GM10847 (cell line): ENCODE measurements around the gene GRIN2D.

Experiments used
- POLR2A ChIP-seq: IDR thresholded peaks from 2 replicates; pipeline ENCODE4 v1.6.1; 2011; ENCODE audit not compliant: insufficient read length; ENCODE audit errors: extremely low read depth

GRIN2D gene

GRCh38 chr19:48391100-48392005, 2.1 kb upstream of the GRIN2D start, which contains the start of gene KDELR1:
Gene KDELR1 (minus strand): TSS chr19:48391551. CDS start chr19:48391358, 193 bp downstream.
- TF ChIP-seq POLR2A = peak; percentile 41

GRCh38 chr19:48392860-48393558, 459 bp upstream of the GRIN2D start:
- TF ChIP-seq POLR2A = no peak

- no peak for TF ChIP-seq POLR2A
Observed at GRCh38 chr19:48394331-48395169, 1.1 kb downstream of the GRIN2D start.

- TF ChIP-seq POLR2A = no peak
Observed at GRCh38 chr19:48395170-48395455, 1.6 kb downstream of the GRIN2D start.

GRCh38 chr19:48395499-48395898, 2.0 kb downstream of the GRIN2D start:
- no peak for TF ChIP-seq POLR2A

- no peak for TF ChIP-seq POLR2A
Observed at GRCh38 chr19:48396016-48396823, 2.8 kb downstream of the GRIN2D start.

GRCh38 chr19:48396824-48397176, 3.3 kb downstream of the GRIN2D start:
- no peak for TF ChIP-seq POLR2A

GRCh38 chr19:48397263-48398101, 4.0 kb downstream of the GRIN2D start:
- TF ChIP-seq POLR2A = no peak

- no peak for TF ChIP-seq POLR2A
Observed at GRCh38 chr19:48398102-48398374, 4.6 kb downstream of the GRIN2D start.

GRCh38 chr19:48398375-48399235, 5.1 kb downstream of the GRIN2D start:
- peak; percentile 43 for TF ChIP-seq POLR2A

- TF ChIP-seq POLR2A = no peak
Observed at GRCh38 chr19:48400018-48400742, 6.7 kb downstream of the GRIN2D start.

- TF ChIP-seq POLR2A = no peak
Observed at GRCh38 chr19:48401287-48401686, 7.8 kb downstream of the GRIN2D start.

GRCh38 chr19:48403606-48404005, 10.1 kb downstream of the GRIN2D start:
- no peak for TF ChIP-seq POLR2A
